ENCODE results near the gene SLC23A2.

GRCh38 chr20:4820806-4821518, 180.3 kb downstream of the SLC23A2 start:
- TF ChIP-seq POLR2AphosphoS5 (IDR thresholded peaks at IDR 0.05; ENCODE audit: low read depth, low read length) = no peak
- TF ChIP-seq REST (IDR thresholded peaks at IDR 0.05; ENCODE audit: insufficient read depth in 1 of 2, low read depth in 2 of 2, low read length in 2 of 2) = no peak
- TF ChIP-seq SIN3A (IDR thresholded peaks at IDR 0.05; ENCODE audit: borderline replicate concordance, insufficient read depth, low read length) = no peak

Data from PFSK-1 (cell line).